NCI-H524 (cell line): Measurements from ENCODE around the gene DRC7.
"Not testable (repeated sequence)": the region's sequence is repeated elsewhere in the genome, so short reads cannot be mapped to it uniquely, and the experiment has no call there.

ENCODE experiments used
- DNase-seq, 2 experiments: peaks; one replicate each; lab custom pipeline; 2025; lab: John Stamatoyannopoulos, UW

The DRC7 gene

DNA sequence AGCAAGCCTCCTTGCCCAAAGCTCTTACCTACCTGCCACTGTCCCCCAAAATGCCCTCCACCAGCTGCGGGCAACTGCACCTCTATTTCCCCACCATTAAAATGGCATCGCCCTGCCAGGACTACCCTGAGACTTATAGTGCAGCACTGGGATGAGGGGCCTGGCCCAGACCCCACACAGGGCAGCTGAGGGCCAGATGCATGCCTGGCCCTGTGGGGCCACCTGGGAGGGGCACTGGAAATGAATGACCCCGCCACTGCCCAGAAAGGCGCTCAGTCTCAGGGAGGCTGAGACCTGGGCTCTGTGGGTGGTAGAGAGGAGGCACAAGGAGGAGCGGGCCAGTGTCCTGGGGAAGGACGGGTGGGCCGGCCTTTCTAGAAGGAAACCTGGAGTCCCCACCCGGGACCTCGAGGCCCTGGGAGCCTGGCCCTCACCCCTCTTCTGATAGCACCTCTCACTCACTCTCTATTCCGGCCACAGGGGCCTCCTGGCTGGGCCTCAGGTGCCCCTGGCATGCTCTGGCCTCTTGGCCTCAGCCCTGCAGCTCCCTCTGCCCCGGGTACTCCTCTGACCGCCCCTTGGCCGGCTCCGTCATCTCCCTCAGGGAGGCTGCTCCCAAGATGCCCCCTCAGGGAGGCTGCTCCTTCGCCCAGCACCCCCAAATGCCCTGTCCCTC lies 67.9 kb downstream of the DRC7 start:
- DNase-seq: no peak

DNA sequence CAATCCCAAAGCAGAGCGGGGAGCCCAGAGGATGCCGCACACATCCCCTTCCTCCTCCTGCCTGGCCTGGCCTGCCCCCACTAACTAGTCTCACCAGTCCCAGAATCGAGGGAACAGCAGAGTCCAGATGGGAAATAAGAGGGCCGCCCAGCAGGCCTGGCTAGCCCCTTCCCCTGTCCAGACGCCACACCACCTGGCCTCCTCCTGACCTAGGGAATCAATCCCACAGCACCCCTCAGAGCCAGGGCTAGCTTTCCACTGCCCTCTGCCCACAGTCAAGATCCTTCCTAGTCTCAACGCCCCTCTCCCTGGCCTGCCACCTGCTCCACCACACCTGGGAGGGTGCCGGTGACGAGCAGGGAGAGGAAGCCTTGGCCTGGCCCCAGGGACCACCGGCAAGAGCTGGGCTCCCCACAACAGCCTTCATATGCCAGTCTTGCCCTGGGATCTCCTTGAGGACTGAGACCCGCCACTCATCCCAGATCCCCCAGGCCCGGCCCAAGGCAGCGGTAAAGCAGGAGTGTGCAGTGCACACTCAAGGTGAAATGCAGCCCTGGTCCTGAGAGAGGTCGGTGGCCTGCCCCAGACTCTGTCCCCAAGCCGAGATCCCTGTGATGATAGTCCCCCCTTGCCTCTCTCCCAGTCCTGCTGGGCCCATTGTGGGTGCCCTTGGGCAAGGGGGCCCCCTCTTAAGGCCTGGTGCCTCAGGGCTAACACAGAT lies 68.8 kb downstream of the DRC7 start:
- DNase-seq: peak in 1 of 2 experiments; percentile 63

DNA sequence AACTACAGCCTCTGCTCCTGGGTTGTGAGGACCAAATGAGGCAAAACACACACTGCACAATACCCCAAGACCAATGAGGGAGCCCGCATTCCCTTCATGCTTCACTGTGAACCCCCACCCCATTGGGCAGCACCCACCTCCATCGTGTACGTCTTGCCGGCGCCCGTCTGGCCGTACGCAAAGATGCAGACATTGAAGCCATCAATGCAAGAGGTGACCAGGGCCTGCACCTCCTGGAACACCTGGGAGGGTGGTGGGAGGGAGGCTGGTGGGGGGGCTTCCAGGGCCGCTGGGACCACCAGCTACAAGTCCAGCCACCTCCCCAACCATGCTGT lies 69.4 kb downstream of the DRC7 start:
- DNase-seq: no peak

DNA sequence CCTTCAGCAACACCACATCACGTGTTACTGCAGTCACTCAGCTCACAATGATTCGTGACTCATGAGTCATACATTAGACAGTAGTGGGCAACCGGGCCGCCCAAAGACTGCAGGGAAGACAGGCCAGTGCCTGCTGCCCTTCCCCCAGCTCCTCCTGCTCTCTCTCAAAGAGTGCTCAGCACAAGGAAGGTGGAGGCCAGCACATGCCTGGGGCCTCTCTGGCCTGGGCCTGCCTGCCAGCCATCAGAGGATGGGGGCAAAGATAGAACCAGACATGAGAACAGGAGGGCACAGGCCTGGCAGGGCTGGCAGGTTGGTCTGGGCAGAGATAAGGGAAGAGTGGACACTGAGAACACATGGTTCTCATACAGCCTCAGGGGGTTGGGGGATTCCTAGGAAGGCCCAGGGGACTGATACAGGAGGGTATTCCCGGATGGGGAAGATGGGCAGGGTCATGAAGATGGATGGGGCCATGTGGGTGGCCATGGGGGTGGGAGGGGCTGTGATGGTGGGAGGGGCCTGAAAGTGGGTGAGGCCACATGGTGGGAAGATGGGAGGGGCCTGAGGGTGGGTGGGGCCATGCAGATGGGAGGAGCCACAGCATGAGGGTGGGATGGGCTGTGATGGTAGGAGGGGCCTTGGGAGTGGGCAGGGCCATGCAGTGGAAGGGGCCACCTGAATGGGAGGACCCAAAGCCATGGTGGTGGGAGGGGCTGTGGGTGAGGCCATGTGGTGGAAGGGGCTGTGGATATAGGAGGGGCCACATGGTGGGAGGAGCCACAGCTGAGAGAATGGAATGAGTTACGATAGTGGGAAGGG lies 69.9 kb downstream of the DRC7 start:
- peak in 1 of 2 experiments; percentile 15 for DNase-seq

DNA sequence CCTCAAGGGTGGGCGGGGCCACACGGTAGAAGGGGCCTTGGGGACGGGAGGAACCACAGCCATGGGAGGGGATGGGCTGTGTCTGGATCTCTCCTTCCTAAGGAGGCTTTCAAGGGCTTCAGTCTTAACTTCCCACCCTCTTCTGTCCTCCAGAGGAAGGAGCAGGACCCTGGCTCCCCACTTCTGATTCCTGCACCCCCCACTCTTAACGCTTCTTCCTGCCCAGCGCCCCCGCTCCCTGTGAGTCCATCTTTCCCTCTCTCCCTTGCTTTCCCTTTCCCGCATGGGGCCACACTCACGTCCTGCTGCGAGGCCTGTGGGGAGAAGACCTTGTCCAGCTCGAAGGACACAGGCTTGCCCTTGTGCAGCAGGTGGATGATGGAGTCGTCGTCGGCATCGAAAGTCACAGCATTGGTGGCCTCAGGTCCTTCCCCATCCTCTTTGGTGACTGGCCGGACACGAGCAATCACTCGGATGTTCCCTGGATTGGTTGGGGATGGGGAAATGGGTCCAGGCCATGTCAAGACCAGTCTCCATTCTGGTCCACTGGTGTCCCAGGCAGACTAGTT lies 70.6 kb downstream of the DRC7 start:
- no peak for DNase-seq

DNA sequence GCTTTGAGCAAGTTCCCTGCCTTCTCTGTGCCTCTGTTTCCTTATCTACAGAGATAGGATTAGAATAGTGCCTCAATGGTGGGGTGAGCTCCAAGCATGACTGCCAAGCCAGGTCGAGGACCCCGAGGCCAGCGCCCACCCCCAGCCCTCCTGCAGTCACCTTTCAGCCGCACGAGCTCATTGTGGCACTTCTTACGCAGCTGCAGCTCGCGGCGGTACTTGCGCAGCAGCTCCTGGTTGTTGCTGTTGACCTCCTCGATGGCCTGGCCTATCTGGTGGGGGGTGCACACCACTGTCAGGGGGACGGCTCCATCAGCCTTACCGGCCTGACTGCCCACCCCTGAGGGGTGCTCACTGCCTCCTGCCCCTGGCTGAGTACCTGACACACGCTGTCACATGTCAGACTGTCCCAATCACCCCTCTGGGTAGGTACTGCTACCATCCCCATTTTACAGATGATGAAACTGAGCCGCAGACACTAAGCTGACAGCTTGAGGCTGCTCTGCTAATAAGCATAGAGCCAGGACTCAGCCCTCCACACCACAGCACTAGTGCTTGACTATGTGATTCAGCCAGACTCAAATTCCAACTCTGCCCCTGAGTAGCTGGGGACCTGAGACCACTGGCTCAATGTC lies 72.2 kb downstream of the DRC7 start:
- no peak for DNase-seq

DNA sequence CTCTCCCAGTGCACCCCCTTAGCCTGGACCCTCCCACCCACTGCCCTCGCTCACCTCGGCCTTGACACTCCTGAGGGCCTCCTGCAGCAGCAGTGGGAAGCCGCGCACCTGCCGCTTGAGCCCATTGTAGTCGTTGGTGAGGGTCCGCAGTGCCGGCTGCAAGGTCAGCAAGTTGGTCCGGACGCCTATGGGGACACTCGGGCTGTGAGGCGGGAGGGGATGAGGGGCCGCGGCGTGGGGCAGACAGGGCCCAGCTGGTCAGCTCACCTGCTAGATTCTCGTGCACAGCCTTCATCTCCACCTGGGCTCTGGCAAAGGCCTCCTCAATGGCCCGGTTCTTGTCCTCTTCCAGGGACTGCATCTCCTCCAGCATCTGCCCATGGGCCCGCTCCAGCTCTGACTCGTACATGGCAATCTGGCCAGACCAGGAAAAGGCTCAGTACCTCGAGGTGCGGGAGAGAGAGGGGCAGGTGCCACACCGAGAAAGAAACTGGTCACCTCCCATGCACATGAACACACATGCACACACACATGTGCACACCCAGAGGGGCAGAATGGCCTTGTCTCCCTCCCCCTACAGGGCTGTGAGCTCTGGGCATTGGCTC lies 75.0 kb downstream of the DRC7 start:
- no peak for DNase-seq

DNA sequence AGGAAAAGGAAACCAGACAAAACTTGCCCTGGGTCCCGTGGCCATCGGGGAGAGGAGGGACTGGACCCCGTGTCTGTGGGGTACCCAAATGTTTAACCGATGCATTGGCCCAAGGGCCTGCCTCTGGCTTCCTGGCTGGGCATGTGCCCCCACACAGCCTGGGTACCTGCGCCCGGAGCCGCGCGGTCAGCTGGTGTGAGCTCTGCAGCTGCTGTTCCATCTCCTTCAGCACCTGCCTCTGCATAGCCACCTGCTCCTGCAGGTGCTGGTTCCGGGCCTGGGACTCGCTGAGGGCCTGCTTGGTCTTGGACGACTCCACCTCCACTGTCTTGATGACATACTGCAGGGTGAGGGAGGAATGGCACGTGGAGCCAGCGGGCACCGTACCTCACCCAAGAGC lies 75.8 kb downstream of the DRC7 start:
- no peak for DNase-seq

DNA sequence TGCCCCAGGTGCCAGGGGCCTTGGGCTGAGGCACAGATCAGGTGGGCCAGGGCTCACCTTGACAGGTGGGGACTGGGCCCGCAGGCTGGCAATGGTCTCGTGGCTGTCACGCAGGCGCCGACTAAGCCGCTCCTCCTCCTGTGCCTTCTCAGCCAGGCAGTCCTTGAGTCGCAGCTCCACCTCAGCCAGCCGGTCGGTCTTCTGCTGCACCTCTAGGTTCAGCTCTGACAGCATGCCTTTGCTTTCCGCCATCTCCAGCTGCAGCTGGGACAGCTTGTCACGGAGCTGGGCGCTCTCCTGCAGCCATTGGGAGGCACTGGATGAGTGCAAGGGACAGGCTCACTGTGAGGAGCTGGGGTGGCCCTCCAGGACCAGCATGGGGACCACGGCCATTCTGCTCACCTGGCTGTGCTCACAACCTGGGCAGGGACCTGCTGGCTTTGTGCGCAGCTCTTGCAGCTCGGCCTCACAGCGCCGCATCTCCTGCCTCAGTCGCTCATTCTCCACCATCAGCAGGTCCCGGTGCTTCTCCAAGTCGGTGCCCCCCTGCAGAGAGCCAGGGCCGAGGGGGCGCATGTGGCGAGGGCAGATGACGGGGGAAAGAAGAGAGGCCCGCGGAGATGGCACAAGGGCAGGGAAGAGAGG lies 76.7 kb downstream of the DRC7 start:
- no peak for DNase-seq

DNA sequence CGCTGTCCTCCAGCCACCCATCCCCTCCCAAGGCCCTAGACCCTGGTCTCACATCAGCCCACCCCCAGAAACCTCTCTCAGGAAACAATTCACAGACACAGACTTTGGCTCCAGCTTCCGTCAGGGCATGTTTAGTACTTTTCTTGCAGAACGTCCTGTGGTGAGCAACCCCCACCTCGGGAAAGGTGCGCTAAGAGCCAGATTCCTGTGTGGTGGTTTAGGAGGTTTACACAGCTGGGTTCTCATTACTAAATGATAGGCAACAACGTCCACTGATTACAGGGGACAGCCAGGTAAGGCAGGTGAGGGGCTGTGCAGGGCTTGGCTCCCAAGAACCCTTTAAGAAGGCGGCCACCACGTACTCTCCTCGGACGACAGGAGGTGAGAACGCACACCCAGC lies 78.4 kb downstream of the DRC7 start:
- no peak for DNase-seq

DNA sequence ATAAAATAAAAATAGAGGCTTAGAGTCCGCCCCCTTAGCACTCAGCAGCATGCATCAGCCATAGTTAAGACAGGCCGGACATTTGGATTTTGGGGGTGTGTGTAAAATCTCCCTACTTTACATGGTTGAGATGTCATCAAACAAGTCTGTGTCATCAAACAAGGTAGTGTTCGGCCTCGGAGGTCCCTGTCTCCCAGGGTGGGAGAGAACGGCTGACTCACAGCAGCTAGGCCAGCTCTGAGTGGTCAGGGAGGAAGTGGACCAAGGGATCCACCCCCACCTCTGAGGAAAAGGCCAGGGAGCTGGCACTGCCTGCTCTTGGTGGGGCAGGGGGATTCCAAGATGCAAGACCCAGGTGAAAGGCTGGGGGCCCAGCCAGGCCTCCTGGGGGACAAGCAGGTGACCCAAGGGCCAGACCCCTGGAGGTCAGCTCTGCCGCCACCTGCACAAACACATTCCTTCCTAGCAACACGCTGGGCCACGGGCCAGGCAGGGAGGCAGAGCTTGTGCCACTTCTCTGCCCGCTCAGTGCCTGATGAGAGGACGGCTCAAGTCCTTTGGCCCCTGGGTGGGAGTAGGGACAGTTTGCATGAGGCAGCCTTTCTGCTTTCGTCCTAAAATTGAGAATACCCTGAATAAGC lies 79.2 kb downstream of the DRC7 start:
- no peak for DNase-seq

DNA sequence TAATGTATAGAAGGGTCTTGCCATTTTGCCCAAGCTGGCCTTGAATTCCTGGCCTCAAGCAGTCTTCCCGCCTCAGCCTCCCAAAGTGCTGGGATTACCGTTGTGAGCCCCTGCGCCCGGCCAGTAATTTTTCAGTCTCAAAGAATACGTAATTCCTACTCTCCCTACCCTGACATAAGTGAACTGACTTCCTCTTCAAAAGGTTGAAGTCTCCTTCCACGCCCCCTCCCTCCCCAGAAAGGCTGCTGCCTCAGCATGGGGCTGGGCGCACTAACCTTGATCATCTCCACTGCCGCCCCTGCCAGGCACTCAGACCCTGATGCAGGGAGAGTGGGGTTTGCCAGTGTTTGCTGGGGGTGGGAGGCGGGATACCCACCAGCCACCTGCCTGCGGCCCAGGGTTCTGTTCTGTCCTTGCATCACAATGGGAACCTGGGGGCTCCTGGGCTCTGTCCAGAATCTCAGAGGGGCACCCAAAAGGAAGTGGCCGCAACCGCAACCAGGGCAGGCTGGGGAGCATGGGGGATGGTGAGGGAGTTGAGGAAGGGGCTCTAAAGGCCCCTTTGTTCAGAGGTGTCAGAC lies 80.2 kb downstream of the DRC7 start:
- DNase-seq: no peak

DNA sequence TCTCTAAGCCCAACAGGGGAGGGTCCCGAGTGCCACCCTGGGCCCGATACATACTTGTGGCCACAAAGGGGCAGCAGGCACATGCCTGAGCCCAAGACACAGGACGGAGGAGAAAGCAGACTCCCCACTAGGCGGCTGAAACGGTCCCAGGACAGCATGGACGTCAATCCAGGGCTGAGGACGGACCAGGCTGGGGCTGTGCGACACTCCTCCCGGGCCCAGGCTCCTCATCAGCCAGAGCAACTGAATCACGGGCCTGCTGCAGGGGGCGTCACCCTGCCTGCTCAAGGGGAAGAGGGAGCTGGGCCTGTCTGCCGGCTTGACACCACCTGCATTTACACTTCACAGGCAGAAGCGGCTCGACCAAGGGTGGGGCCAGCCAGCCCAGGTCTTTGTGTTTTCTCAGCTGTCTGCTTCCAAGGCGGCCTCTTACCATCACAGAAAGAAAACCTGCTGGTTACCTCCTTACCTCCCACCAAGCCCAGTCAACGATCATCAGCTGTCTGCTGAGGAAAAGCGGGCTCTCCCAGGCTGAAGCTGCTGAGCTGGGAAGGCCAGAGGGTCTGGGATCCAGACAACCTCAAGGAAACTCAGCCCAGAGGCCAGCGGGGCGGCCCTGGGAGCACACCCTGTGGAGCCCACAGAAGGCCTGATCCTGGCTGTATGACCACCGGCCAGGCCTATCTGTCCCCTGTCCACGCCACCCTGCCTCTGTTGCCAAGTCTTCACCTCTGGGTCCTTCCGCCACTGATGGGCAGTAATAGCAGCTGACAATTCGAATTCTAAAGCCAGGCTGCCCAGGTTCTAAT lies 81.3 kb downstream of the DRC7 start:
- peak in 1 of 2 experiments; percentile 61 for DNase-seq

DNA sequence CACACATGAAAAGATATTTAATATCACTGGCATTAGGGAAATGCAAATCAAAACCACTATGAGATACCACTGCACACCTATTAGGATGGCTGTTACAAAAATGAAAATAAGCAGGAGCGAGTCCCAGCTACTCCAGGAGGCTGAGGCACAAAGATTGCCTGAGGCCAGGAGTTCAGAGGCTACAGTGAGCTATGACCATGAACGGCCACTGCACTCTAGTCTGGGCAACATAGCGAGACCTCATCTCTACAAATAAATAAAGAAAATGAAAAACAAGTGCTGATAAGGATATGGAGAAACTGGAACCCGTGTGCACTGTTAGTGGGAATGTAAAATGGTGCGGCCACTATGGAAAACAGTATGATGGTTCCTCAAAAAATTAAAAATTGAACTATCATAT lies 84.1 kb downstream of the DRC7 start:
- DNase-seq: no peak

DNA sequence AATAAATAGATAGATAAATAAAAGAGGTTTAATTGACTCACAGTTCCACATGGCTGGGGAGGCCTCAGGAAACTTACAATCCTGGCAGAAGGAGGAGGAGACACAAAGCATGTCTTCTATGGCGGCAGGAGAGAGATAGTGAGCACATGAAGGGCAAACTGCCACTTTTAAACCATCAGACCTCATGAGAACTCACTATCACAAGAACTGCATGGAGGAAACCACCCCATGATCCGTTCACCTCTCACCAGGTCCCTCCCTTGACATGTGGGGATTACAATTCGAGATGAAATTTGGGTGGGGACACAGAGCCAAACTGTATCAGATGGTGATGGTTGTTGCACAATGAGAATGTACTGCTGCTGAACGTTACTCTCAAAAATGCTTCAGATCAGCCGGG lies 85.2 kb downstream of the DRC7 start:
- DNase-seq: not testable (repeated sequence)

DNA sequence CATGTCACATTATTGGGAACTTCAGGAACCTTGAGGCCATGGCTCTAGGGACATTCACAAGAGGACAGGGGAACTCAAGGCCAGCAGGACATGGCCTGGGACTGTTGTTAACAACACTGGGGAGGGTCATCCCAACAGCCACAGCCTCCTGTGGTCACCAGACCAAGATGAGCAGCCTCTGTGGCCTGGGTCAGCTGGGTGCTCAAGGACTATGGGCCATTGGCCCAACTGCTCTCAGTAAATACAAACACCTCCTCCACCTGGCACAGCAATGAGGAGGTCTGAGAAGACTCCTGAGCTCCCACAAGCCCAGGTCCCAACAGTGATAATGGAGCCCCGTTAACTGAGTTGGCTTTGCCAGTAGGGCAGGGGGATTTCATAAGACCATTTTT lies 86.7 kb downstream of the DRC7 start:
- no peak for DNase-seq
